Astrocyte of the spinal cord (primary cell): Measurements from ENCODE around the gene CABLES2.

Source experiments
- DNase-seq: peaks from one replicate; pipeline ENCODE4 v3.0.0; 2011; ENCODE audit warnings: low read depth, low spot score
- H3K4me3 ChIP-seq: 2 replicates; pipeline ENCODE4 v1.5.1; 2011; ENCODE audit warnings: low read depth, mild to moderate bottlenecking, low read length, moderate library complexity
- in situ Hi-C: cut with HindIII; loops from 2 replicates; pipeline ENCODE4 v1.10.0; 2017; ENCODE audit warnings: low sequenced_read_pairs
- TF ChIP-seq, protein P1 (sequence below): IDR thresholded peaks from 2 replicates; pipeline ENCODE4 v1.5.1; 2012; ENCODE audit warnings: low read depth, mild to moderate bottlenecking, low read length, inconsistent platforms

Gene CABLES2

DNA sequence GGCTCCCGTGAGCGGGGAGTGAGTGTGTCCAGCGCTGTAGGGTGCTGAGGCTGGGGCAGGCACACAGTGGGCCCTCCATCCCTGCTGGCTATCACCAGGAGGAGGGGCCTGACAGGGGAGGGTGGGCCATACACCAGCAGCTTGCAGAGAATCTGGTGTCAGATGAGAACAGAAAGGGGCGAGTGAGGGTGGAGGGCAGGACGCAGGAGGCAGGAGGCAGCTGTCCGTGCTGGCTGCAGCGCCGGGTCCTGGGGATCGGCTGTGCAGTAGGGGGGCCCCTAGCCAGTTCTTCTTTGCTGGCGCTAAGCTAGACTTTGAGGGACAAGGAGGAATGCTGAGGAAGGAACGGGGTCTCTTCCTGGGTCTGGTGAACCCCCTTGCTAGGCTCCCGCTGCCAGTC, 1.6 kb upstream of the CABLES2 start:
- H3K4me3 ChIP-seq, result no peak overlapping the region
- TF ChIP-seq, protein P1, sequence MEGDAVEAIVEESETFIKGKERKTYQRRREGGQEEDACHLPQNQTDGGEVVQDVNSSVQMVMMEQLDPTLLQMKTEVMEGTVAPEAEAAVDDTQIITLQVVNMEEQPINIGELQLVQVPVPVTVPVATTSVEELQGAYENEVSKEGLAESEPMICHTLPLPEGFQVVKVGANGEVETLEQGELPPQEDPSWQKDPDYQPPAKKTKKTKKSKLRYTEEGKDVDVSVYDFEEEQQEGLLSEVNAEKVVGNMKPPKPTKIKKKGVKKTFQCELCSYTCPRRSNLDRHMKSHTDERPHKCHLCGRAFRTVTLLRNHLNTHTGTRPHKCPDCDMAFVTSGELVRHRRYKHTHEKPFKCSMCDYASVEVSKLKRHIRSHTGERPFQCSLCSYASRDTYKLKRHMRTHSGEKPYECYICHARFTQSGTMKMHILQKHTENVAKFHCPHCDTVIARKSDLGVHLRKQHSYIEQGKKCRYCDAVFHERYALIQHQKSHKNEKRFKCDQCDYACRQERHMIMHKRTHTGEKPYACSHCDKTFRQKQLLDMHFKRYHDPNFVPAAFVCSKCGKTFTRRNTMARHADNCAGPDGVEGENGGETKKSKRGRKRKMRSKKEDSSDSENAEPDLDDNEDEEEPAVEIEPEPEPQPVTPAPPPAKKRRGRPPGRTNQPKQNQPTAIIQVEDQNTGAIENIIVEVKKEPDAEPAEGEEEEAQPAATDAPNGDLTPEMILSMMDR, result no peak
- DNase-seq, result no peak
- in situ Hi-C loops, result no loop called here

DNA sequence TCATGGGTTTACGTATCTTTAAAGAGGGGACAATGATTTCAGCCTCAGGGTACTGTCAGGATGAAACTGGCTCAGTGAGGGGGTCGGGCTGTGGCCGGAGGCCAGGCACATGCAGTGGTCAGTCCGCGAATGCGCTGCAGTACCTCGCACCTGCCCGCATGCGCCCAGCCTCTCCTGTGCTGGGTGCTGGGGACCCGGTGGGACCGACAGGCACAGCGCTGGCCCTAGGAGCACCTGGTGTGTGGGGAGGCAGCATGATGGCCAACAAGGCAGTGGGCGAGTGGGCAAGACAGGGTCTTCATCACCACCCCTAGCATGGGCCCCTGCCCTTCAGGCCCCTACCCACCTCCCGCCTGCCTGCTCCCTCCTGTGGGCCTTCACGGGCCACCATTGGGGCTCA, 970 bp upstream of the CABLES2 start:
- in situ Hi-C loops, result no loop called here
- DNase-seq, result no peak
- TF ChIP-seq, protein P1, result no peak
- H3K4me3 ChIP-seq, result no peak overlapping the region

DNA sequence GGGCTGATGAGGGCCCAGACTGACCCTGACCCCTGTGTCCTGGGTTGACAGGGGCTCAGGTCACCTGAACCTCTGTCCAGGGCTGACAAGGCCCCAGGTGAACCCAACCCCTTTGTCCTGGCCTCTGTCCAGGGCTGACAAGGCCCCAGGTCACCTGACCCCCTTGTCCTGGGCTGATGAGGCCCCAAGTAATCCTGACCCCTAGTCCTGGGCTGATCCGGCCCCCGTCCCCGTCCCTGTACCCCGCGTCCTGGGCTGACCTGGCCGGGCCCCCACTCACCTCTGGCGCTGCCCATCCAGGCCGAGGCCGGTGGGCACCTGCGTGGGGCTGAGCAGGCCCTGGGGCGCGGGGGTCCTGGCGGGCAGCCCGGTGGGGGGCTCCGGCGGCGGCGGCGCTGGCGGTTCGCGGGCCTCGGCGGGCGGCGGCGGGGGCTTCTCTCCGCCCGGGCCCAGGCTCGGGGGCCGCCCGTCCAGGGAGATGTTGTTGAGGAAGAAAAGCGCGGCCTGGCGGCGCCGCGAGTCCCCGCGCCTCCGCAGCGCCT, 379 bp downstream of the CABLES2 start:
- in situ Hi-C loops, result no loop called here
- DNase-seq, result no peak
- peak overlapping the region; percentile 53 for H3K4me3 ChIP-seq
- TF ChIP-seq, protein P1, result no peak

DNA sequence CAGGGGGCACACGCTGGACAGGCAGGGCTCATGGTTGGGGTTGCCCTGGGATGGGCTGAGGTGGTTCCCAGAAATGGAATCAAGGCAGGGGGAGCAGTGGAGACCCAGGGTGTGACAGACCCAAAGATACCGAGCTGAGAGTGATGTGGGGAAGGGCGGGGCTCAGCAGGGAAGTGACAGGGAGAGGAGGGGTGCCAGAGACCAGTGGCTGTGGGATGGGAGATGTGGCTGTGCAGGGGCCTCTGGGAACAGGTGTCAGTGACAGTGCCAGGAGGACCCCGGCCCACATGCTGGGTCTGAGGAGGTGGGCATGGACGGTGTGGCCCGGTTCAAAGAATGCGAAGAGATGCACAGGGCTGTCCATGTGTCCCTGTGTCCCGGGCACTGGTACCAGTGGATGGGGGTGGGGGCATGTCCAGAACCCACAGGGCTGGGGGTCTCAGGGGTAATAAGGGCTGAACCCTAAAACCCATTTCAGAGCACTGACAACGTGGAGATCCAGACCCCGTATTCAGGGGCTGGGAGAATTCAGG, 1.0 kb downstream of the CABLES2 start:
- peak overlapping the region; percentile 53 for H3K4me3 ChIP-seq
- in situ Hi-C loops, result no loop called here
- DNase-seq, result no peak
- TF ChIP-seq, protein P1, result no peak

DNA sequence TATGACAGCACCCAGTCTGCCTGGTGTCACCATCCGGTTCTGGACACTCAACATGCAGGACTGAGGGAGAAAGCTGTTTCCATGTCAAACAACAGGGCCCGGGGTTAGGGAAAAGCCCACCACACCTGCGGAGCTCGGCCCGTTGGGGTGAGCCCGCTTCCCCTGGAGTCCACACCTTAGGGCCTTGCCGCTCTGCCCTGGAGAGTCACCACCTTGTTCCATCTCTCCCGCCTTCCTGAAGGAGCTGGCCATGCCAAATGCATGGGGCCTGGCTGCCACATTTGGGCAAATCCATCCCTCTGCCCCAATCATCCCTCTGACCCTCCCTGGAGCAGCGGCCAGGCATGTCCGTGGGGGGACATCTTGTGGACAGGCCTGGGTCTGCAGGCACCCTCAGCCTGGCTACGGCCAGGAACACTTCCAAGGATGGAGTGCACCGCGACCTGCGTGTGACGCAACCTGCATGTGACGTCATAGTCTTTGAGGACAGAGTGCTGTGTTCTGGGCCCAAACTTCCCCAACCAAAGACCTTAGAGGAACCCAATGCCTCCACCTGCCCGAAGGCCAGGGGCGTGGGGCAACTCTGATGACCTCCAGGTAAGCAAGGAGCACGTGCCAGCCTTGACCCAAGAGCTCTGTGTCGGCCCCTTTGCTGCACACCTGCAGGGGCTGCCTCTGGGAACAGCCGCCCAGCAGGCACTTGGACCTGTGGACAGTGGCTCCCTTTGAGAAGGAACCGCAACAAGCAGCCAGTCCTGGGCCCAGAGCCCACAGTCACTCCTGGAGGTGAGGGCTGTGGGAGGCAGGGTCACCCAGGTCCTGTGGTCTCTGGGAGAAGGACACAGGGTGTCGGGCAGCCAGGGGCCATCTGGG, 1.7 kb downstream of the CABLES2 start:
- H3K4me3 ChIP-seq, result no peak overlapping the region
- TF ChIP-seq, protein P1, result peak; percentile 57
- in situ Hi-C loops, result no loop called here
- DNase-seq, result peak; percentile 22

DNA sequence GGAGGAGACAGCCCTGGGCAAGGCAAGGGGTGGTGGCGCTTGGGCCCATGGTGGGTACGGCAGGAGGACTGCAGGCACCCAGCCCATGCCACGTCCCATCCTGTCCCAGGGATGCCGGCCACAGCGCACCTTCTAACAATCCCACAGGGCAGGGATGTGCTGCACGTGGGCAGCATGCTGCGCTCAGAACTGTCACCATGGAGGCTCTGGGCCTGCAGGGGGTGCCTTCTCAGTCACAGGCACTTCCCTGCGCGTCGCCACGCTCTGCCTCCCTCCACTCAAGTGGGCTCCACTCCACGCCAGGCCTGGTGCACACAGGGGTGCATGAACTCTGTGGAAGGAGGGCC, 2.4 kb downstream of the CABLES2 start:
- in situ Hi-C loops, result no loop called here
- TF ChIP-seq, protein P1, result no peak

More for the DNA sequence above, 2.4 kb downstream of the CABLES2 start:
- DNase-seq, result no peak
- no peak overlapping the region for H3K4me3 ChIP-seq
